Fibroblast of pulmonary artery (primary cell): Measurements from ENCODE around the gene RAB34.

ENCODE experiments used
- DNase-seq: peaks from one replicate; pipeline ENCODE4 v3.0.0-alpha.2; 2010; ENCODE audit warnings: low read depth
- H3K4me3 ChIP-seq: replicated peaks from 2 replicates; pipeline ENCODE4 v1.5.1; 2011; ENCODE audit warnings: low read depth, mild to moderate bottlenecking, control low read depth, low read length, moderate library complexity
- CTCF ChIP-seq: IDR thresholded peaks from 2 replicates; pipeline ENCODE4 v1.5.1; 2011; ENCODE audit warnings: mild to moderate bottlenecking, control low read depth, low read length, inconsistent platforms; ENCODE audit errors: missing control alignments

Gene RAB34

GRCh38 chr17:28693869-28694268, 23.8 kb downstream of the RAB34 start:
- no peak for TF ChIP-seq CTCF

GRCh38 chr17:28689011-28689410, 28.7 kb downstream of the RAB34 start:
- no peak for TF ChIP-seq CTCF
- no peak overlapping the region for H3K4me3 ChIP-seq
- no peak for DNase-seq

More at GRCh38 chr17:28693869-28694268, 23.8 kb downstream of the RAB34 start:
- DNase-seq = no peak
- no peak overlapping the region for H3K4me3 ChIP-seq

- no peak for TF ChIP-seq CTCF
- no peak overlapping the region for H3K4me3 ChIP-seq
- DNase-seq = no peak
These were observed 29.2 kb downstream of the RAB34 start for GRCh38 chr17:28688481-28688880.

GRCh38 chr17:28686296-28686695, 31.4 kb downstream of the RAB34 start:
- DNase-seq = no peak
- no peak overlapping the region for H3K4me3 ChIP-seq
- no peak for TF ChIP-seq CTCF

- TF ChIP-seq CTCF = no peak
- DNase-seq = no peak
- H3K4me3 ChIP-seq = no peak overlapping the region
These were observed 32.3 kb downstream of the RAB34 start for GRCh38 chr17:28685366-28685765.

GRCh38 chr17:28684963-28685362, 32.7 kb downstream of the RAB34 start:
- H3K4me3 ChIP-seq = no peak overlapping the region
- no peak for TF ChIP-seq CTCF
- peak; percentile 49 for DNase-seq

- no peak for DNase-seq
- no peak for TF ChIP-seq CTCF
- H3K4me3 ChIP-seq = no peak overlapping the region
These were observed 35.0 kb downstream of the RAB34 start for GRCh38 chr17:28682655-28683054.
